Measurements from ENCODE around the gene SCART1. TPM values are rescaled to one million over a fixed set of nuclear protein-coding genes. Genes with fewer than 3 reads are reported as not detected.

Gene SCART1
- polyA plus RNA-seq, 1 donor: 1.1 TPM

Other genes starting within 250 kb of the SCART1 start
- not detected for gene UTF1, start 223.7 kb upstream of the SCART1 start, polyA plus RNA-seq (ENCODE audit: insufficient read length)
- gene VENTX, start 216.1 kb upstream of the SCART1 start, polyA plus RNA-seq (ENCODE audit: insufficient read length): 0.22 TPM
- 3.3 TPM for gene ADAM8, start 177.1 kb upstream of the SCART1 start, polyA plus RNA-seq (ENCODE audit: insufficient read length)
- gene TUBGCP2, start 145.1 kb upstream of the SCART1 start, polyA plus RNA-seq (ENCODE audit: insufficient read length): 50.3 TPM
- gene ZNF511, start 145.0 kb upstream of the SCART1 start, polyA plus RNA-seq (ENCODE audit: insufficient read length): 40.7 TPM
- gene CALY, start 117.0 kb upstream of the SCART1 start, polyA plus RNA-seq (ENCODE audit: insufficient read length): not detected
- 0.22 TPM for gene PRAP1, start 106.6 kb upstream of the SCART1 start, polyA plus RNA-seq (ENCODE audit: insufficient read length)
- 5.4 TPM for gene FUOM, start 95.9 kb upstream of the SCART1 start, polyA plus RNA-seq (ENCODE audit: insufficient read length)
- gene ECHS1, start 80.6 kb upstream of the SCART1 start, polyA plus RNA-seq (ENCODE audit: insufficient read length): 152 TPM
- gene PAOX, start 74.7 kb upstream of the SCART1 start, polyA plus RNA-seq (ENCODE audit: insufficient read length): 4.7 TPM
- 47.4 TPM for gene MTG1, start 59.8 kb upstream of the SCART1 start, polyA plus RNA-seq (ENCODE audit: insufficient read length)
- 4.6 TPM for gene SPRN, start 29.3 kb upstream of the SCART1 start, polyA plus RNA-seq (ENCODE audit: insufficient read length)
- 1.6 TPM for gene CYP2E1, start 73.4 kb downstream of the SCART1 start, polyA plus RNA-seq (ENCODE audit: insufficient read length)
- 0.43 TPM for gene SYCE1, start 111.6 kb downstream of the SCART1 start, polyA plus RNA-seq (ENCODE audit: insufficient read length)
- not detected for gene FRG2B, start 172.8 kb downstream of the SCART1 start, polyA plus RNA-seq (ENCODE audit: insufficient read length)

Data from hindlimb muscle (tissue), 1 donor.